ENCODE results near the gene DRD4. TPM values are rescaled to one million over a fixed set of nuclear protein-coding genes. Genes with fewer than 3 reads are reported as not detected.

Gene DRD4
- total RNA-seq = not detected in 2 replicates

GRCh38 chr11:636511-637332 lies at the start of gene DRD4:
TSS of gene DRD4 (plus strand) at chr11:637269. CDS start at chr11:637305, 36 bp downstream.

GRCh38 chr11:615504-616319 lies 21.4 kb upstream of the DRD4 start, which contains the start of gene IRF7:
TSS of gene IRF7 (minus strand) at chr11:615950. CDS start at chr11:615364, 586 bp downstream.

GRCh38 chr11:624705-625635 lies 12.1 kb upstream of the DRD4 start, which contains the start of gene CDHR5:
TSS of gene CDHR5 (minus strand) at chr11:624955. CDS start at chr11:624902, 53 bp downstream.

GRCh38 chr11:626475-627307 lies 10.4 kb upstream of the DRD4 start, which contains the start of gene SCT:
TSS of gene SCT (minus strand) at chr11:627181. CDS start at chr11:627143, 38 bp downstream.

Other genes starting within 250 kb of the DRD4 start
- gene PKP3, start 243.1 kb upstream of the DRD4 start, total RNA-seq = 0.54 and 3.2 TPM in 2 replicates
- gene SIGIRR, start 222.3 kb upstream of the DRD4 start, total RNA-seq = 42.4 and 43.0 TPM in 2 replicates
- not detected in 2 replicates for gene ANO9, start 195.3 kb upstream of the DRD4 start, total RNA-seq
- gene PTDSS2, start 187.0 kb upstream of the DRD4 start, total RNA-seq = 36.3 and 40.8 TPM in 2 replicates
- 451 and 498 TPM in 2 replicates for gene RNH1, start 130.0 kb upstream of the DRD4 start, total RNA-seq
- 46.4 and 67.1 TPM in 2 replicates for gene HRAS, start 101.7 kb upstream of the DRD4 start, total RNA-seq
- 0.16 and 1.3 TPM in 2 replicates for gene LRRC56, start 99.7 kb upstream of the DRD4 start, total RNA-seq
- 0.81 and 3.1 TPM in 2 replicates for gene LMNTD2, start 76.5 kb upstream of the DRD4 start, total RNA-seq
- 8.3 and 11.3 TPM in 2 replicates for gene RASSF7, start 76.3 kb upstream of the DRD4 start, total RNA-seq
- 13.0 and 17.2 TPM in 2 replicates for gene PHRF1, start 60.8 kb upstream of the DRD4 start, total RNA-seq
- gene IRF7, start 21.3 kb upstream of the DRD4 start, total RNA-seq = 20.4 and 34.1 TPM in 2 replicates
- not detected in 2 replicates for gene CDHR5, start 12.3 kb upstream of the DRD4 start, total RNA-seq
- not detected in 2 replicates for gene SCT, start 10.1 kb upstream of the DRD4 start, total RNA-seq
- gene DEAF1, start 58.0 kb downstream of the DRD4 start, total RNA-seq = 25.1 and 28.2 TPM in 2 replicates
- gene TMEM80, start 58.5 kb downstream of the DRD4 start, total RNA-seq = 16.6 and 29.0 TPM in 2 replicates
- 11.7 and 14.1 TPM in 2 replicates for gene EPS8L2, start 69.0 kb downstream of the DRD4 start, total RNA-seq
- 167 and 182 TPM in 2 replicates for gene TALDO1, start 110.2 kb downstream of the DRD4 start, total RNA-seq
- gene GATD1, start 140.2 kb downstream of the DRD4 start, total RNA-seq = 39.0 and 42.3 TPM in 2 replicates
- 0.97 and 2.2 TPM in 2 replicates for gene CEND1, start 152.8 kb downstream of the DRD4 start, total RNA-seq
- gene SLC25A22, start 161.0 kb downstream of the DRD4 start, total RNA-seq = 26.9 and 46.8 TPM in 2 replicates
- gene PIDD1, start 168.0 kb downstream of the DRD4 start, total RNA-seq = 5.2 and 7.2 TPM in 2 replicates
- gene RPLP2, start 172.7 kb downstream of the DRD4 start, total RNA-seq = 498 and 553 TPM in 2 replicates
- gene PNPLA2, start 181.6 kb downstream of the DRD4 start, total RNA-seq = 27.1 and 29.4 TPM in 2 replicates
- 0.32 and 0.72 TPM in 2 replicates for gene CRACR2B, start 190.7 kb downstream of the DRD4 start, total RNA-seq
- gene CD151, start 195.7 kb downstream of the DRD4 start, total RNA-seq = 654 and 667 TPM in 2 replicates
- gene POLR2L, start 205.3 kb downstream of the DRD4 start, total RNA-seq = 209 and 229 TPM in 2 replicates
- gene TSPAN4, start 205.6 kb downstream of the DRD4 start, total RNA-seq = 281 and 292 TPM in 2 replicates

Data from cardiac atrium fibroblast (primary cell).